Esophagus muscularis mucosa (tissue), 4 donors: ENCODE measurements around the gene CHMP6.

ENCODE experiments used
- CTCF ChIP-seq, 3 experiments: fragments of 200-600 bp in 2 of 3; fragments of 450-650 bp in 1 of 3; sonication (generic) in 2 of 3; IDR thresholded peaks; one replicate each; pipeline ENCODE4 v1.5.1; 2017 to 2019; ENCODE audit warnings: antibody characterized with exemption in 3 of 3, mild to moderate bottlenecking in 2 of 3, moderate library complexity in 1 of 3
- EP300 ChIP-seq: sonication (generic); formaldehyde crosslinking; IDR thresholded peaks from one replicate; pipeline ENCODE4 v1.6.1; 2017; ENCODE audit warnings: antibody characterized with exemption
- POLR2A ChIP-seq: fragments of 450-650 bp; IDR thresholded peaks from one replicate; pipeline ENCODE4 v1.6.1; 2017; ENCODE audit warnings: antibody characterized with exemption, moderate library complexity, mild to moderate bottlenecking, low read depth
- POLR2AphosphoS5 ChIP-seq, 2 donors: sonication (generic); formaldehyde crosslinking; IDR thresholded peaks; one replicate each; pipeline ENCODE4 v1.6.1; 2017; ENCODE audit warnings: antibody characterized with exemption in 2 of 2

GRCh38 chr17:81048827-81049371 lies 57.3 kb downstream of the CHMP6 start:
- TF ChIP-seq CTCF (IDR thresholded peaks at IDR 0.05) (no peak), EP300 (no peak), POLR2A (no peak), POLR2AphosphoS5 (IDR thresholded peaks at IDR 0.05) (no peak)
